DMS114 treated with DMSO at 0.1 percent for 48 hours (cell line): ENCODE measurements around the gene LPCAT1.
"Not testable (repeated sequence)": the region's sequence is repeated elsewhere in the genome, so short reads cannot be mapped to it uniquely, and the experiment has no call there.

Experiments
- DNase-seq: peaks from one replicate; lab custom pipeline; 2025; ENCODE audit not compliant: unreplicated experiment; lab: John Stamatoyannopoulos, UW

Gene LPCAT1

GRCh38 chr5:1541702-1542400 lies 18.1 kb upstream of the LPCAT1 start:
- DNase-seq = no peak

GRCh38 chr5:1540831-1541701 lies 17.3 kb upstream of the LPCAT1 start:
- no peak for DNase-seq

GRCh38 chr5:1540166-1540565 lies 16.4 kb upstream of the LPCAT1 start:
- no peak for DNase-seq

DNA sequence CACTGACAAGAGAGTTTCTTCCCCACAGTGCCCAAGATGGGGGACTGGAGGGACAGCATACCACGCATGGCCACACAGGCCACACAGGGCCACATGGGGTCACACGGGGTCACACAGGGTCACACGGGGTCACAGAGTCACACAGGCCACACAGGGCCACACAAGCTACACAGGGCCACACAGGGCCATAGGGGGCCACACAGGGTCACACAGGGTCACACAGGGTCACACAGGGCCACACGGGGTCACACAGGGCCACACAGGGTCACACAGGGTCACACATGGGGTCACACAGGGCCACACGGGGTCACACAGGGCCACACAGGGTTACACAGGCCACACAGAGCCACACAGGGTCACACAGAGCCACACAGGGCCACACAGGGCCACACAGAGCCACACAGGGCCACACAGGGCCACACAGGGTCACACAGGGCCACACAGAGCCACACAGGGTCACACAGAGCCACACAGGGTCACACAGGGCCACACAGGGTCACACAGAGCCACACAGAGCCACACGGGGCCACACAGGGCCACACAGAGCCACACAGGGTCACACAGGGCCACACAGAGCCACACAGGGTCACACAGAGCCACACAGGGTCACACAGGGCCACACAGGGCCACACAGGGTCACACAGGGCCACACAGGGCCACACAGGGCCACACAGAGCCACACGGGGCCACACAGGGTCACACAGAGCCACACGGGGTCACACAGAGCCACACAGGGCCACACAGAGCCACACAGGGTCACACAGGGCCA lies 15.8 kb upstream of the LPCAT1 start:
- DNase-seq = not testable (repeated sequence)

GRCh38 chr5:1538741-1539392 lies 15.1 kb upstream of the LPCAT1 start:
- no peak for DNase-seq

DNA sequence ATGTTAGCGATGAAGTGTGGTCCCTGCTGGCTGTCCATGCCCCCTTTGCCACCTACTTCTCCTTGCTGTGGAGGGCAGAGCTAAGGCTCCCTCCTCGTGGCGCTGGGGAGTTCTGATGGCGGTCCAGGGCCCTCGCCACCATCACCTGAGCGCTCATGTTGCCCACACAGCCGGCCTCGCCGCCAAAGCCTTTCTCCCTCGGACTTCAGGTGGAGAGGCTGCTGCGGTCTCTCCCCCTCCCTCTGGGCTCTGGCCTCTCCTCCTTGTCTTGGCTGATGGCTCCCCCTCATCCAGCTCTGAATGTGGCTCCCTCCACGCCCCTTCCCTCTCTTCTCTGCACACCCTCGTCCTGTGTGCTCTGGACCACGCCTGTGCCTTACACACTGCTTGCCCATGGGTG lies 14.5 kb upstream of the LPCAT1 start:
- DNase-seq = no peak

DNA sequence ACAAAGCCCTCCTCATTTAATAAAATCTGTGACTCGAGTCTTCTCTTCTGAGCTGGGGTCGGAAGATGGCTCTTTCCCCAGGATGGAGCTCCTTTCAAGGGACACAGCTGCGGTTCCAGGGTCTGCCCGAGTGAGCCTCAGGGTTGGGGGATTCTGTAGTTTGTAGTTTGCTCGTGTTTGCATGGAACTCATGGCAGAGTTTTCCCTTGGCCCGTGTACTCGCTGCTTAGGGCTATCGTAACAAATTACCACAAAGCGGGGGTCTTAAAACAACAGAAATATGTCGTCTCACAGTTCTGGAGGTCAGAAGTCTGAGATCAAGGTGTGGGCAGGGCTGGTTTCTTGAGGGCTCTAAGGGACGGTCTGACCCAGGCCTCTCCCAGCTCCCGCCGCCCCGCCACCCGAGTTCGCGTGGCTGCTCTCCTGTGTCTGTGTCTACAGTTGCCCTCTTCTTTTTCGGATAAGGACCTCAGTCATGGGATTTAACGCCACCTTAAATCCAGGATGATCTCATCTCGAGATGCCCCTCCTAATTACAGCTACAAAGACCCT lies 13.9 kb upstream of the LPCAT1 start:
- DNase-seq = no peak

GRCh38 chr5:1536871-1537602 lies 13.3 kb upstream of the LPCAT1 start:
- DNase-seq = no peak

- no peak for DNase-seq
Observed at GRCh38 chr5:1536322-1536845, 12.6 kb upstream of the LPCAT1 start.

DNA sequence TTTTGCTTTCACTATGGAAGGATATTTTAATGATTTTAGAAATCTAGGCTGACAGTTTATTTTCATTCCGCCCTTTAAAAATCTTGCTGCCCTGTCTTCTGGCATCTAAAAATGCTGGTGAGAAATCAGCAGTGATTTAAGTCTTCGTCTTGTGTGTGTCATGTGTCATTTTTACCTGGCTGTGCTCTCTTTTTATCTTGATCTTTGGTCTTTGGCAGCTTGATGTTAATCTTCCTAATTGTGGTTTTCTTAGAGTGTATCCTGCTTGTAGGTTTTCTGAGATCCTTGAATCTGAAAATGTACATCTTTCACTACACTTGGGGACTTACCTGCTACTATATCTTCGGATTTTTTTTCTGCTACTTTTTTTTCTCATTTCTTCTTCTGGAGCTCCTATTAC lies 11.9 kb upstream of the LPCAT1 start:
- DNase-seq = no peak

- no peak for DNase-seq
Observed at GRCh38 chr5:1532384-1532783, 8.6 kb upstream of the LPCAT1 start.

- no peak for DNase-seq
Observed at GRCh38 chr5:1529498-1529897, 5.7 kb upstream of the LPCAT1 start.

GRCh38 chr5:1527533-1528205 lies 3.9 kb upstream of the LPCAT1 start:
- DNase-seq = no peak

GRCh38 chr5:1526681-1527131 lies 2.9 kb upstream of the LPCAT1 start:
- no peak for DNase-seq

DNA sequence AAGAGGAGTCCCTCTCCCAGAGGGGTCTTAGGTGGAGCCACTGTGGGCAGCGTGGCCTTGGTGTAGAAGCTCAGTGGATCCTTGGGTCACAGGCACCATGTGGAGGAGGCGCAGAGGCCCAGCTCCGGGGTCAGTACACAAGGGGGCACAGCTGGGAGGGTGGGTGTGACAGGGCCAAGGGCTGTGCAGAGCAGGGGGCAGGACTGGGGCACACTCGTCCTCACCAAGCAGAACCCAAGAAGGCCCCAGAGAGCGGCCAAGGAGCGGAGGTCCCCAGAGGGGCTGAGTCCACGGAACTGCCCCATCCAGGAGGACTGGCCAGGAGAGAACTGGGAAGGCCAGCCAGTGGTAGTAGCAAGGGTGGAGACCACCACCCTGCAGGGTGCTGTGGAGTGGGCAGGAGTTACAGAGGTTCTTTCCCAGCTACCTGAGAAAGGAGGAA lies 2.5 kb upstream of the LPCAT1 start:
- DNase-seq = no peak

DNA sequence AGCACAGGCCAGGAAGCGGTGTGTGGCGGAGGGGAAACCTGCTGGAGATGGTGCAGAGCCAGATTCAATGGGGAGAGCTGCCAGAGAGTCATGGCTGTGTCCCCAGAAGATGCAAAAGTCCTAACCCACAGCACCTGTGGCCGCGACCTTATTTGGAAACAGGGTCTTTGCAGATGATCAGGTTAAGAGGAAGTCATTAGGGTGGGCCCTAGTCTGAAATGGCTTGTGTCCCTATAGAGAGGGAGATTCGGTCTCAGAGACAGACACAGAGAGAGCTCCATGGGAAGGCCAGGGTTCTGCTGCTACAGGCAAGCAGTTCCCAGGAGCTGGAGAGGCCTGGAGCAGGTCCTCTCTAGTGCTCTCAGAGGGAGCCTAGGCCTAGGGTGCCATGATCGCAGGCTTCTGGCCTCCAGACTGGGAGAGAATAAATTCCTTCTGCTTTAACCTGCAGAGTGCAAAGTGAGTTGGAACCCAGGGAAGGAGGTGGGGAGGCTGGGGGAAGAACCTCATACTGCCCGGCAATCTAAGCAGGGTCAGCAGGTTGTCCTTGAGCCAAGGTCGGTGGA lies 1.9 kb upstream of the LPCAT1 start:
- DNase-seq = no peak

DNA sequence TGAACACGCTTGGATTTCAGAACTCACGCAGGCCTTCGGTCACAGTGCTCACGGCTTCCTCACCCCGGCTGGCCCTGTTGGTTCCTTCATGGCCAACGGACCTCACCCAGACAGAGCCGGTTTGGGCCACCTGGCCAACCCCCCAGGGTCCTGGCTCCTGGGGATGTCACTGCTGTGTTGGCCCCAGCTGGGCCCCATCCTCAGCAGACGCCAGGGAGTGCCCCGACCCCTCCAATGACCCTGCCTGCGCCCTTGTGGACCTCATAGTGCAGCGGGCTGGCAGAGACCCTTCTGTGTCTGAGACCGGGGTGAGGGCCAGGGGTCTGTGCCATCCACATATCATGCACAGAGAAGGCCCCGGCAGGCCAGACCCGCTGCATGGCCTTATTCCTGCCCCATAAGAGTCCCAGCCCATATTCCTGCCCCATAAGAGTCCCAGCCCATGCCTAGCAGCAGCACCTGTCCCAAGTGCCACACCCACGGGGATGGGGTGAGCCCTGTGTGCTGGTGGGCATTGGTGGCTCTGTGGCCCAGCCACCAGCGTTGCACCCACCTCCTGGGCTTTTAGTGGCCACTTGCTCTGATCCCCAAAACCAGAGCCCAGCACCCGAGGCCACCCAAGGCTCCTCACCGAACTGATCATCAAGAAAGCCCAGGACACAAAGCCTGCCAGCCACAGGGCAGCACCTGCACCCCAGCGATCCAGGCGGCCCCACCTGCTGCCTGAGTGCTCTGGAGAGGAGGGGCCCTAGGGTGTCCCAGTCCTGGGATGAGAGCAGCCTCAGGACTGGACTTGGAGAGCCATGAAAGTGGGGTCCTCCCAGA lies 1.3 kb upstream of the LPCAT1 start:
- DNase-seq = no peak

GRCh38 chr5:1524481-1524798 lies 680 bp upstream of the LPCAT1 start:
- DNase-seq = no peak
